OCI-M2 (cell line): Measurements from ENCODE around the gene IRF2BP2.

Experiments used
- DNase-seq: peaks from one replicate; lab custom pipeline; 2025; ENCODE audit not compliant: unreplicated experiment; lab: John Stamatoyannopoulos, UW

Gene IRF2BP2

GRCh38 chr1:234614081-234614489 lies 4.1 kb upstream of the IRF2BP2 start:
- DNase-seq: no peak

- no peak for DNase-seq
Observed at GRCh38 chr1:234613128-234613875, 3.3 kb upstream of the IRF2BP2 start.

- DNase-seq: no peak
Observed at GRCh38 chr1:234612352-234613127, 2.6 kb upstream of the IRF2BP2 start.

- no peak for DNase-seq
Observed at GRCh38 chr1:234611847-234612351, 1.9 kb upstream of the IRF2BP2 start.

GRCh38 chr1:234611225-234611846 lies 1.4 kb upstream of the IRF2BP2 start:
- DNase-seq: no peak

GRCh38 chr1:234610666-234611224 lies 767 bp upstream of the IRF2BP2 start:
- peak; percentile 73 for DNase-seq

- DNase-seq: no peak
Observed at GRCh38 chr1:234609691-234610042, 311 bp downstream of the IRF2BP2 start.

GRCh38 chr1:234608911-234609690 lies 877 bp downstream of the IRF2BP2 start:
- no peak for DNase-seq

GRCh38 chr1:234608025-234608910 lies 1.7 kb downstream of the IRF2BP2 start:
- peak; percentile 39 for DNase-seq

- DNase-seq: no peak
Observed at GRCh38 chr1:234607109-234608024, 2.6 kb downstream of the IRF2BP2 start.

- DNase-seq: no peak
Observed at GRCh38 chr1:234606784-234607108, 3.2 kb downstream of the IRF2BP2 start.

- no peak for DNase-seq
Observed at GRCh38 chr1:234605983-234606783, 3.8 kb downstream of the IRF2BP2 start.

- no peak for DNase-seq
Observed at GRCh38 chr1:234605399-234605982, 4.5 kb downstream of the IRF2BP2 start.

- DNase-seq: no peak
Observed at GRCh38 chr1:234604495-234605398, 5.2 kb downstream of the IRF2BP2 start.

GRCh38 chr1:234603221-234604204 lies 6.5 kb downstream of the IRF2BP2 start:
- DNase-seq: no peak
